ENCODE measurements around the gene NEK11. TPM values are rescaled to one million over a fixed set of nuclear protein-coding genes. Genes with fewer than 3 reads are reported as not detected.

The NEK11 gene
- total RNA-seq, 1 donor: 10.4 TPM

GRCh38 chr3:131236421-131236820 lies 209.7 kb downstream of the NEK11 start:
- H3K4me3 ChIP-seq (ENCODE audit: low read depth, low read length): no peak overlapping the region
- DNase-seq (ENCODE audit: low read depth): no peak
- TF ChIP-seq CTCF (IDR thresholded peaks at IDR 0.05; ENCODE audit: insufficient read depth, low read depth, low read length): no peak

GRCh38 chr3:131238496-131238895 lies 211.8 kb downstream of the NEK11 start:
- DNase-seq (ENCODE audit: low read depth): no peak
- no peak for TF ChIP-seq CTCF (IDR thresholded peaks at IDR 0.05; ENCODE audit: insufficient read depth, low read depth, low read length)
- no peak overlapping the region for H3K4me3 ChIP-seq (ENCODE audit: low read depth, low read length)

GRCh38 chr3:131239267-131239666 lies 212.6 kb downstream of the NEK11 start:
- H3K4me3 ChIP-seq (ENCODE audit: low read depth, low read length): no peak overlapping the region
- TF ChIP-seq CTCF (IDR thresholded peaks at IDR 0.05; ENCODE audit: insufficient read depth, low read depth, low read length): no peak
- DNase-seq (ENCODE audit: low read depth): no peak

- H3K4me3 ChIP-seq (ENCODE audit: low read depth, low read length): no peak overlapping the region
- TF ChIP-seq CTCF (IDR thresholded peaks at IDR 0.05; ENCODE audit: insufficient read depth, low read depth, low read length): no peak
- no peak for DNase-seq (ENCODE audit: low read depth)
These were observed 215.5 kb downstream of the NEK11 start for GRCh38 chr3:131242201-131242600.

- no peak overlapping the region for H3K4me3 ChIP-seq (ENCODE audit: low read depth, low read length)
- no peak for DNase-seq (ENCODE audit: low read depth)
- TF ChIP-seq CTCF (IDR thresholded peaks at IDR 0.05; ENCODE audit: insufficient read depth, low read depth, low read length): no peak
These were observed 223.8 kb downstream of the NEK11 start for GRCh38 chr3:131250466-131250865.

- DNase-seq (ENCODE audit: low read depth): no peak
- TF ChIP-seq CTCF (IDR thresholded peaks at IDR 0.05; ENCODE audit: insufficient read depth, low read depth, low read length): no peak
These were observed 233.8 kb downstream of the NEK11 start for GRCh38 chr3:131260525-131260924.

GRCh38 chr3:131261104-131261503 lies 234.4 kb downstream of the NEK11 start:
- H3K4me3 ChIP-seq (ENCODE audit: low read depth, low read length): no peak overlapping the region
- no peak for TF ChIP-seq CTCF (IDR thresholded peaks at IDR 0.05; ENCODE audit: insufficient read depth, low read depth, low read length)
- no peak for DNase-seq (ENCODE audit: low read depth)

More at GRCh38 chr3:131260525-131260924, 233.8 kb downstream of the NEK11 start:
- no peak overlapping the region for H3K4me3 ChIP-seq (ENCODE audit: low read depth, low read length)
